B cell (primary cell): ENCODE results near the gene THUMPD1. TPM values are rescaled to one million over a fixed set of nuclear protein-coding genes. Genes with fewer than 3 reads are reported as not detected.

Source experiments
- ATAC-seq: fragments of 200-7000 bp; cut with Tn5 transposase; one replicate; pipeline ENCODE4 v1.10.0; 2021; ENCODE audit warnings: low read depth, mild to moderate bottlenecking, moderate number of reproducible peaks, moderate library complexity
- CTCF ChIA-PET: fragments of 350-600 bp; sonication (Branson Sonifier 250); formaldehyde crosslinking; loops from one replicate; lab custom pipeline; 2021; ENCODE audit warnings: antibody characterized with exemption, inconsistent platforms; lab: Charles Lee
- POLR2A ChIA-PET: fragments of 350-600 bp; sonication (Branson Sonifier 250); formaldehyde crosslinking; loops from one replicate; lab custom pipeline; 2021; ENCODE audit warnings: antibody characterized with exemption; lab: Charles Lee
- DNase-seq: peaks from one replicate; pipeline ENCODE4 v3.0.0; 2013
- H2AFZ ChIP-seq: 2 replicates; pipeline ENCODE4 v1.6.1; 2012; ENCODE audit warnings: mild to moderate bottlenecking, low read depth, low read length; ENCODE audit not compliant: insufficient read depth, poor library complexity, severe bottlenecking
- H3K27ac ChIP-seq, 2 donors: 1 replicate in 1 of 2; 2 replicates in 1 of 2; pipeline ENCODE4 v1.5.1; 2012 to 2013; ENCODE audit warnings: low read length in 2 of 2, mild to moderate bottlenecking in 2 of 2, moderate library complexity in 1 of 2
- H3K27me3 ChIP-seq, 4 experiments: fragments of 200-600 bp in 1 of 4; sonication (generic) in 1 of 4; replicated peaks in 1 of 4; 1 replicate in 2 of 4; 2 replicates in 2 of 4; pipeline versions ENCODE4 v1.6.1 to v1.7.0; 2013 to 2016; ENCODE audit warnings: low read length in 3 of 4, mild to moderate bottlenecking in 2 of 4, mixed read lengths in 1 of 4, moderate library complexity in 1 of 4; ENCODE audit not compliant: insufficient read depth in 4 of 4, control insufficient read depth in 3 of 4; ENCODE audit errors: control extremely low read depth in 1 of 4
- H3K36me3 ChIP-seq, 2 experiments: replicated peaks in 1 of 2; 1 replicate in 1 of 2; 2 replicates in 1 of 2; pipeline versions ENCODE4 v1.6.1 to v1.7.1; 2013; ENCODE audit warnings: low read length in 1 of 2; ENCODE audit not compliant: insufficient read depth in 2 of 2, control insufficient read depth in 1 of 2; ENCODE audit errors: control extremely low read depth in 1 of 2, extremely low read depth in 1 of 2
- H3K4me1 ChIP-seq, 2 donors: fragments of 200-600 bp in 1 of 2; sonication (generic) in 1 of 2; 1 replicate in 1 of 2; 2 replicates in 1 of 2; pipeline versions ENCODE4 v1.5.1 to v1.6.1; 2013 to 2017; ENCODE audit warnings: low read length in 2 of 2; ENCODE audit not compliant: control insufficient read depth in 2 of 2, insufficient read depth in 2 of 2
- H3K4me2 ChIP-seq: replicated peaks from 2 replicates; pipeline ENCODE3; 2012; ENCODE audit warnings: mild to moderate bottlenecking, low read depth, low read length; ENCODE audit not compliant: poor library complexity, severe bottlenecking
- H3K4me3 ChIP-seq, 5 experiments: fragments of 200-600 bp in 1 of 5; sonication (generic) in 1 of 5; 1 replicate in 3 of 5; 2 replicates in 2 of 5; pipeline versions ENCODE4 v1.5.1 to v1.7.0; 2011 to 2016; ENCODE audit warnings: low read length in 4 of 5, mild to moderate bottlenecking in 4 of 5, low read depth in 2 of 5, control low read depth in 1 of 5, moderate library complexity in 1 of 5; ENCODE audit not compliant: insufficient read depth in 1 of 5; ENCODE audit errors: control extremely low read depth in 1 of 5, extremely low read depth in 1 of 5
- H3K79me2 ChIP-seq: fragments of 200-600 bp; sonication (generic); one replicate; pipeline ENCODE4 v1.6.0; 2016; ENCODE audit warnings: low read length; ENCODE audit not compliant: control insufficient read depth, insufficient read depth
- H3K9ac ChIP-seq: fragments of 200-600 bp; sonication (generic); 2 replicates; pipeline ENCODE4 v1.6.1; 2017; ENCODE audit warnings: mild to moderate bottlenecking, low read length, moderate library complexity
- H3K9me3 ChIP-seq, 3 donors: one replicate each; pipeline versions ENCODE4 v1.6.1 to v1.7.1; 2013; ENCODE audit warnings: low read length in 2 of 3; ENCODE audit not compliant: control insufficient read depth in 2 of 3, insufficient read depth in 1 of 3; ENCODE audit errors: control extremely low read depth in 1 of 3
- H4K20me1 ChIP-seq: 2 replicates; pipeline ENCODE4 v1.6.0; 2012; ENCODE audit warnings: mild to moderate bottlenecking, low read length; ENCODE audit not compliant: insufficient read depth, control insufficient read depth, poor library complexity, severe bottlenecking
- H3K27ac Mint-ChIP-seq: one replicate; pipeline ENCODE4 v1.8.0; 2021; ENCODE audit warnings: mixed read lengths
- H3K27me3 Mint-ChIP-seq: one replicate; pipeline ENCODE4 v1.8.0; 2021; ENCODE audit warnings: mixed read lengths
- H3K4me1 Mint-ChIP-seq: one replicate; pipeline ENCODE4 v1.8.0; 2021; ENCODE audit warnings: mixed read lengths
- H3K4me3 Mint-ChIP-seq: one replicate; pipeline ENCODE4 v1.8.0; 2021; ENCODE audit warnings: mixed read lengths
- H3K9me3 Mint-ChIP-seq: one replicate; pipeline ENCODE4 v1.8.0; 2022; ENCODE audit warnings: mixed read lengths; ENCODE audit not compliant: insufficient read depth
- CTCF ChIP-seq: fragments of 200-600 bp; IDR thresholded peaks from one replicate; pipeline ENCODE4 v1.8.0; 2022; ENCODE audit warnings: antibody characterized with exemption, mild to moderate bottlenecking
- EZH2 ChIP-seq: IDR thresholded peaks from 2 replicates; pipeline ENCODE4 v1.6.1; 2012; ENCODE audit warnings: borderline replicate concordance, low read depth, mild to moderate bottlenecking, moderate library complexity, low read length; ENCODE audit not compliant: insufficient read depth, poor library complexity, severe bottlenecking
- WGBS: methylation state at CpG from one replicate; pipeline ENCODE4 v1.1.5; 2013; ENCODE audit warnings: missing lambda C conversion rate; ENCODE audit not compliant: insufficient coverage; 5-methylcytosine and 5-hydroxymethylcytosine counted together
- intact Hi-C: fragments of 100-400 bp; cut with micrococcal nuclease; formaldehyde crosslinking; loops from one replicate; pipeline ENCODE4 v1.10.0; 2022
- polyA plus RNA-seq: library from polyadenylated mRNA; depleted of rRNA; stranded (reverse); fragments of >200 nt; gene quantifications from 2 replicates; pipeline ENCODE4 v1.2.3, GENCODE V29; 2012
- total RNA-seq, 2 donors: library from RNA; stranded (reverse); fragments of 120-200 nt in 1 of 2; gene quantifications; 1 replicate in 1 of 2; 2 replicates in 1 of 2; pipeline versions ENCODE4 v1.2.3 to v1.2.4, GENCODE V29; 2013 to 2022

Gene THUMPD1
- total and polyA plus RNA-seq, 2 donors (not counting 1 experiment from before 2014, with no cell fraction given), result 52.5 to 72.6 TPM

- ChIA-PET POLR2A (no interaction called here), CTCF (interaction anchor here (1.2 to 1.3 kb wide), 2 partner anchors 10 to 20 kb away, joined by 3 to 4 read pairs; no protein-coding TSS in a partner anchor)
- Histone ChIP-seq H3K9ac (no peak overlapping the region), H2AFZ (no peak overlapping the region), H3K4me1 (no peaks in the 10 kb centered on the region), H3K4me2 (no peak overlapping the region), H3K9me3 (peaks cover 0 to 5% (median 0%) of the 10 kb centered on the region in 3 donors), H3K27ac (no peak overlapping the region), H3K79me2 (no peaks in the 10 kb centered on the region), H3K4me3 (no peak overlapping the region), H3K36me3 (no peaks in the 10 kb centered on the region), H4K20me1 (no peaks in the 10 kb centered on the region), H3K27me3 (no peaks in the 10 kb centered on the region)
- intact Hi-C loops, result no loop called here
- ATAC-seq, result no peak
- no peak for TF ChIP-seq EZH2
- TF ChIP-seq CTCF, result no peak
- Mint-ChIP-seq H3K27me3 (no peaks in the 10 kb centered on the region), H3K4me3 (no peak overlapping the region), H3K27ac (no peak overlapping the region), H3K4me1 (no peaks in the 10 kb centered on the region), H3K9me3 (no peaks in the 10 kb centered on the region)
- no CpG with 5 or more reads among the region's 1 CpG for WGBS
- no peak for DNase-seq
Measured at GRCh38 chr16:20755238-20755637, 13.6 kb upstream of the THUMPD1 start.

- DNase-seq (no peak), ATAC-seq (no peak)
- Histone ChIP-seq H3K36me3 (no peaks in the 10 kb centered on the region), H3K4me2 (no peak overlapping the region), H3K9me3 (no peaks in the 10 kb centered on the region), H3K27me3 (no peaks in the 10 kb centered on the region), H2AFZ (no peak overlapping the region), H3K4me1 (no peaks in the 10 kb centered on the region), H3K27ac (no peak overlapping the region), H3K79me2 (no peaks in the 10 kb centered on the region), H4K20me1 (no peaks in the 10 kb centered on the region), H3K9ac (no peak overlapping the region), H3K4me3 (no peak overlapping the region)
- 100% methylated on average over 1 of the region's 1 CpG for WGBS
- CTCF ChIA-PET, result interaction anchor here (0.7 kb wide), 1 partner anchor 122 kb away, joined by 4 read pairs; no protein-coding TSS in a partner anchor
- intact Hi-C loops, result no loop called here
- Mint-ChIP-seq H3K27ac (no peak overlapping the region), H3K9me3 (no peaks in the 10 kb centered on the region), H3K4me3 (no peak overlapping the region), H3K4me1 (no peaks in the 10 kb centered on the region), H3K27me3 (no peaks in the 10 kb centered on the region)
- TF ChIP-seq CTCF, result no peak
- no peak for TF ChIP-seq EZH2
- POLR2A ChIA-PET, result no interaction called here
Measured at GRCh38 chr16:20753727-20754126, 12.1 kb upstream of the THUMPD1 start.
